ENCODE results near the gene AGAP1. TPM values are rescaled to one million over a fixed set of nuclear protein-coding genes. Genes with fewer than 3 reads are reported as not detected.

Gene AGAP1
- total RNA-seq, 4 donors from 2014 or later: 33.7 to 39.9 (median 35.6) TPM

GRCh38 chr2:235730115-235730514, 236.3 kb downstream of the AGAP1 start:
- no peak for TF ChIP-seq EP300 (IDR thresholded peaks at IDR 0.05)
- TF ChIP-seq POLR2A (IDR thresholded peaks at IDR 0.05): no peak
- TF ChIP-seq CTCF (IDR thresholded peaks at IDR 0.05): no peak
- H3K9me3 ChIP-seq: no peaks in the 10 kb centered on the region
- no peak overlapping the region for H3K4me3 ChIP-seq
- no peaks in the 10 kb centered on the region for H3K36me3 ChIP-seq
- no peaks in the 10 kb centered on the region for H3K27me3 ChIP-seq
- DNase-seq (ENCODE audit: low spot score in 2 of 2): no peak
- H3K27ac ChIP-seq: peak overlapping the region in 1 of 4 donors; percentile 27
- WGBS, 2 donors: 60 to 73% methylated on average over 7 of the region's 7 CpGs
- H3K4me1 ChIP-seq: peaks cover 0 to 56% (median 0%) of the 10 kb centered on the region in 4 donors

- Histone ChIP-seq H3K36me3 (no peaks in the 10 kb centered on the region), H3K4me1 (peaks cover 0 to 33% (median 0%) of the 10 kb centered on the region in 4 donors), H3K27me3 (no peaks in the 10 kb centered on the region), H3K27ac (peak overlapping the region in 2 of 4 donors; percentile 25 to 53), H3K4me3 (no peak overlapping the region), H3K9me3 (no peaks in the 10 kb centered on the region)
- DNase-seq (ENCODE audit: low spot score in 2 of 2): no peak
- TF ChIP-seq CTCF (IDR thresholded peaks at IDR 0.05): no peak
- no peak for TF ChIP-seq EP300 (IDR thresholded peaks at IDR 0.05)
- TF ChIP-seq POLR2A (IDR thresholded peaks at IDR 0.05): no peak
- WGBS, 2 donors: 73 to 77% methylated on average over 3 of the region's 3 CpGs
Observed at GRCh38 chr2:235733761-235734160, 239.9 kb downstream of the AGAP1 start.

- Histone ChIP-seq H3K27ac (peak overlapping the region in 1 of 4 donors; percentile 53), H3K27me3 (no peaks in the 10 kb centered on the region), H3K36me3 (no peaks in the 10 kb centered on the region), H3K4me1 (peaks cover 0 to 29% (median 0%) of the 10 kb centered on the region in 4 donors), H3K9me3 (no peaks in the 10 kb centered on the region), H3K4me3 (no peak overlapping the region)
- WGBS, 2 donors: 78 to 79% methylated on average over 7 of the region's 7 CpGs
- no peak for DNase-seq (ENCODE audit: low spot score in 2 of 2)
- TF ChIP-seq EP300 (IDR thresholded peaks at IDR 0.05) (no peak), CTCF (IDR thresholded peaks at IDR 0.05) (no peak), POLR2A (IDR thresholded peaks at IDR 0.05) (no peak)
Observed at GRCh38 chr2:235734168-235734567, 240.3 kb downstream of the AGAP1 start.

GRCh38 chr2:235734688-235735231, 240.9 kb downstream of the AGAP1 start:
- H3K9me3 ChIP-seq: no peaks in the 10 kb centered on the region
- peak overlapping the region in 1 of 4 donors; percentile 53 for H3K27ac ChIP-seq
- no peak overlapping the region for H3K4me3 ChIP-seq
- 78 to 79% methylated on average over 21 of the region's 21 CpGs for WGBS, 2 donors
- H3K4me1 ChIP-seq: peaks cover 0 to 24% (median 0%) of the 10 kb centered on the region in 4 donors
- H3K36me3 ChIP-seq: no peaks in the 10 kb centered on the region
- DNase-seq (ENCODE audit: low spot score in 2 of 2): no peak
- TF ChIP-seq POLR2A (IDR thresholded peaks at IDR 0.05): no peak
- TF ChIP-seq CTCF (IDR thresholded peaks at IDR 0.05): no peak
- TF ChIP-seq EP300 (IDR thresholded peaks at IDR 0.05): no peak
- H3K27me3 ChIP-seq: no peaks in the 10 kb centered on the region

- WGBS, 2 donors: 92 to 93% methylated on average over 10 of the region's 10 CpGs
Observed at GRCh38 chr2:235737396-235737795, 243.6 kb downstream of the AGAP1 start.

More at GRCh38 chr2:235737396-235737795, 243.6 kb downstream of the AGAP1 start:
- peaks cover 0 to 20% (median 0%) of the 10 kb centered on the region in 4 donors for H3K4me1 ChIP-seq
- DNase-seq (ENCODE audit: low spot score in 2 of 2): no peak
- TF ChIP-seq CTCF (IDR thresholded peaks at IDR 0.05) (no peak), POLR2A (IDR thresholded peaks at IDR 0.05) (no peak), EP300 (IDR thresholded peaks at IDR 0.05) (no peak)
- H3K27ac ChIP-seq: no peak overlapping the region
- peaks cover 0 to 7% (median 0%) of the 10 kb centered on the region in 3 donors for H3K36me3 ChIP-seq
- no peak overlapping the region for H3K4me3 ChIP-seq
- H3K27me3 ChIP-seq: no peaks in the 10 kb centered on the region
- H3K9me3 ChIP-seq: no peaks in the 10 kb centered on the region
